ENCODE data around the gene FOXF2. TPM values are rescaled to one million over a fixed set of nuclear protein-coding genes. Genes with fewer than 3 reads are reported as not detected.

FOXF2 gene
- total RNA-seq = 2.5 TPM

GRCh38 chr6:1389369-1390132, at the start of gene FOXF2:
TSS of gene FOXF2 (plus strand) at chr6:1389576. CDS start at chr6:1389948, 372 bp downstream.

Small RNA genes within 50 kb of the gene (small RNA-seq; reads per million reads assigned to genes)
- not detected for gene MIR6720 (ENCODE audit: low replicate concordance)

Other genes with a start within 250 kb of the FOXF2 start
- 1.9 TPM for gene FOXQ1, start 77.5 kb upstream of the FOXF2 start, total RNA-seq
- 2.2 TPM for gene FOXC1, start 220.3 kb downstream of the FOXF2 start, total RNA-seq